GM18520 (cell line): ENCODE measurements around the gene ZNF629.

ENCODE experiments used
- ATAC-seq: cut with Tn5 transposase; IDR thresholded peaks from one replicate; pipeline ENCODE4 v1.9.1; 2021; ENCODE audit not compliant: unreplicated experiment

ZNF629 gene

GRCh38 chr16:30786115-30786935, 680 bp downstream of the ZNF629 start:
- no peak for ATAC-seq

GRCh38 chr16:30785126-30786106, 1.6 kb downstream of the ZNF629 start:
- no peak for ATAC-seq

GRCh38 chr16:30784215-30784614, 2.8 kb downstream of the ZNF629 start:
- ATAC-seq = no peak

- ATAC-seq = no peak
Measured at GRCh38 chr16:30783280-30784109, 3.5 kb downstream of the ZNF629 start.

- no peak for ATAC-seq
Measured at GRCh38 chr16:30782486-30783279, 4.3 kb downstream of the ZNF629 start.

- no peak for ATAC-seq
Measured at GRCh38 chr16:30780549-30780948, 6.5 kb downstream of the ZNF629 start.

GRCh38 chr16:30780021-30780420, 7.0 kb downstream of the ZNF629 start:
- ATAC-seq = no peak

GRCh38 chr16:30779596-30779995, 7.4 kb downstream of the ZNF629 start:
- no peak for ATAC-seq

- no peak for ATAC-seq
Measured at GRCh38 chr16:30778549-30779244, 8.3 kb downstream of the ZNF629 start.

GRCh38 chr16:30777591-30778297, 9.3 kb downstream of the ZNF629 start:
- no peak for ATAC-seq

- ATAC-seq = no peak
Measured at GRCh38 chr16:30775392-30776188, 11.4 kb downstream of the ZNF629 start.

GRCh38 chr16:30775131-30775391, 11.9 kb downstream of the ZNF629 start:
- no peak for ATAC-seq

- no peak for ATAC-seq
Measured at GRCh38 chr16:30774367-30775130, 12.5 kb downstream of the ZNF629 start.

GRCh38 chr16:30773826-30774225, 13.2 kb downstream of the ZNF629 start:
- ATAC-seq = no peak

GRCh38 chr16:30771726-30772125, 15.3 kb downstream of the ZNF629 start:
- no peak for ATAC-seq

GRCh38 chr16:30769379-30770089, 17.5 kb downstream of the ZNF629 start:
- ATAC-seq = no peak

GRCh38 chr16:30768583-30769181, 18.3 kb downstream of the ZNF629 start:
- ATAC-seq = no peak
